ENCODE data around the gene SRGAP1. TPM values are rescaled to one million over a fixed set of nuclear protein-coding genes. Genes with fewer than 3 reads are reported as not detected.

The SRGAP1 gene
- total and polyA plus RNA-seq, 2 of the 4 experiments (the other 2 are of a cell fraction): 10.0 to 10.2 TPM

GRCh38 chr12:64025174-64025958 is 180.9 kb downstream of the SRGAP1 start:
- CTCF ChIA-PET: interaction anchor here (0.6 to 0.8 kb wide), 2 partner anchors 9 to 358 kb away, joined by 4 read pairs; no protein-coding TSS in a partner anchor
- H3K9me3 ChIP-seq (ENCODE audit: control insufficient read depth, insufficient read depth, low read length): no peaks in the 10 kb centered on the region
- dilution Hi-C loops (cut with HindIII; ENCODE audit: low sequenced_read_pairs, unreplicated experiment) (no loop called here), intact Hi-C loops (cut with micrococcal nuclease) (no loop called here), in situ Hi-C loops (cut with MboI; ENCODE audit: low sequenced_read_pairs) (no loop called here)
- peaks cover 14% of the 10 kb centered on the region for H3K9me1 ChIP-seq (ENCODE audit: insufficient read depth, low read length)
- POLR2A ChIA-PET (ENCODE audit: unreplicated experiment): interaction anchor here (0.5 to 0.6 kb wide), 2 partner anchors 59 to 61 kb away, joined by 3 to 6 read pairs; no protein-coding TSS in a partner anchor
- H3K18ac ChIP-seq (ENCODE audit: low read depth, low read length): no peak overlapping the region; the same call in 1 of the 2 replicates
- 0 out of 2 replicates have a peak overlapping the region, but pooled peaks have one; percentile 40 for H3K4ac ChIP-seq (ENCODE audit: low read depth, low read length)
- H2BK15ac ChIP-seq (ENCODE audit: low read depth, low read length): no peak overlapping the region; the same call in 2 of the 3 replicates
- H2AFZ ChIP-seq (replicated peaks; ENCODE audit: low read length, poor library complexity): no peak overlapping the region
- H3K23ac ChIP-seq (ENCODE audit: low read depth, low read length): 0 out of 2 replicates have a peak overlapping the region, but pooled peaks have one; percentile 45
- H3K36me3 ChIP-seq (ENCODE audit: control insufficient read depth, insufficient read depth, low read length): peaks cover 19% of the 10 kb centered on the region
- no peak overlapping the region for H2BK5ac ChIP-seq (ENCODE audit: low read depth, low read length, poor library complexity, severe bottlenecking)
- no peak overlapping the region for H3K27ac ChIP-seq (ENCODE audit: insufficient read depth, low read length)
- no peak for ATAC-seq (ENCODE audit: low read depth)
- no peak overlapping the region; the same call in 1 of the 2 replicates for H4K91ac ChIP-seq (ENCODE audit: insufficient read depth, low read depth, low read length)
- no peak overlapping the region for H3K4me2 ChIP-seq (ENCODE audit: low read depth, low read length)
- no peaks in the 10 kb centered on the region for H3K27me3 ChIP-seq (ENCODE audit: control insufficient read depth, insufficient read depth, low read length)
- H2BK120ac ChIP-seq (ENCODE audit: low read depth, low read length): no peak overlapping the region
- no peak overlapping the region for H3K4me3 ChIP-seq (ENCODE audit: insufficient read depth, low read depth, low read length)
- H2AK9ac ChIP-seq (replicated peaks; ENCODE audit: low read depth, low read length, poor library complexity): no peak overlapping the region
- H4K8ac ChIP-seq (ENCODE audit: low read depth in 2 of 2, low read length in 2 of 2): no peak overlapping the region; a peak in 1 of 4 replicates
- peaks cover 43 to 81% of the 10 kb centered on the region in 2 experiments for H3K79me1 ChIP-seq (ENCODE audit: low read depth in 1 of 2, low read length in 2 of 2)
- H2BK20ac ChIP-seq (ENCODE audit: low read depth, low read length): no peak overlapping the region
- H3K14ac ChIP-seq (replicated peaks; ENCODE audit: low read depth, low read length): 0 out of 2 replicates have a peak overlapping the region, but pooled peaks have one; percentile 40
- H3K56ac ChIP-seq (ENCODE audit: extremely low read depth, insufficient read depth, low read length): no peak overlapping the region
- no peaks in the 10 kb centered on the region for H4K20me1 ChIP-seq (ENCODE audit: insufficient read depth, low read length)
- H4K5ac ChIP-seq (ENCODE audit: low read depth, low read length): no peak overlapping the region
- BruUV-seq (replicated peaks): no TSS peak
- no peak overlapping the region for H2AK5ac ChIP-seq (ENCODE audit: low read depth, low read length)
- no peak overlapping the region for H3K9ac ChIP-seq (ENCODE audit: low read depth, low read length)
- DNase-seq: no peak
- H3K4me1 ChIP-seq (ENCODE audit: control insufficient read depth, insufficient read depth, low read length): peaks cover 16% of the 10 kb centered on the region
- TF ChIP-seq CHD1 (IDR thresholded peaks at IDR 0.05; ENCODE audit: low read depth, low read length) (no peak), USF2 (IDR thresholded peaks at IDR 0.05; ENCODE audit: low read depth, low read length) (0 out of 2 replicates have a peak, but pooled peaks have one; percentile 26)
- 100% methylated on average over 1 of the region's 9 CpGs; no CpG with 5 or more reads in 1 of the 2 experiments for WGBS, 2 experiments (ENCODE audit: extremely low coverage in 2 of 2, insufficient read length in 1 of 2)
